MCF 10A (cell line): Measurements from ENCODE around the gene OSMR. TPM values are rescaled to one million over a fixed set of nuclear protein-coding genes. Genes with fewer than 3 reads are reported as not detected.

Experiments
- BruUV-seq: library from RNA; stranded (reverse); fragments of 400-500 nt; replicated peaks from 2 replicates; lab custom pipeline; 2021; lab: Mats Ljungman, UMichigan
- CTCF ChIA-PET: fragments of 300-600 bp; sonication (Branson Sonifier 250); formaldehyde crosslinking; extraction: SDS; loops from one replicate; lab custom pipeline; 2021; ENCODE audit warnings: antibody characterized with exemption, inconsistent platforms; lab: Yijun Ruan, JAX
- POLR2A ChIA-PET: fragments of 300-600, 350-650 bp; sonication (Branson Sonifier 250); formaldehyde crosslinking; extraction: SDS; loops from one replicate; lab custom pipeline; 2020; ENCODE audit warnings: antibody characterized with exemption, inconsistent platforms; lab: Yijun Ruan, JAX
- DNase-seq: peaks from one replicate; pipeline ENCODE4 v3.0.0-alpha.2; 2018; ENCODE audit not compliant: unreplicated experiment
- H3K27ac Mint-ChIP-seq: one replicate; pipeline ENCODE4 v1.8.0; 2022; ENCODE audit warnings: mild to moderate bottlenecking, low read depth, mixed read lengths; ENCODE audit not compliant: unreplicated experiment
- H3K27me3 Mint-ChIP-seq: one replicate; pipeline ENCODE4 v1.8.0; 2022; ENCODE audit warnings: mixed read lengths; ENCODE audit not compliant: insufficient read depth, unreplicated experiment
- H3K36me3 Mint-ChIP-seq: one replicate; pipeline ENCODE4 v1.8.0; 2022; ENCODE audit warnings: mild to moderate bottlenecking, moderate library complexity, mixed read lengths; ENCODE audit not compliant: insufficient read depth, unreplicated experiment
- H3K4me1 Mint-ChIP-seq: one replicate; pipeline ENCODE4 v1.8.0; 2022; ENCODE audit warnings: mixed read lengths; ENCODE audit not compliant: insufficient read depth, unreplicated experiment
- H3K4me3 Mint-ChIP-seq: one replicate; pipeline ENCODE4 v1.8.0; 2022; ENCODE audit warnings: mild to moderate bottlenecking, moderate library complexity, mixed read lengths; ENCODE audit not compliant: unreplicated experiment
- H3K9me3 Mint-ChIP-seq: one replicate; pipeline ENCODE4 v1.8.0; 2022; ENCODE audit warnings: mixed read lengths; ENCODE audit not compliant: unreplicated experiment
- intact Hi-C: fragments of 100-400 bp; cut with micrococcal nuclease; formaldehyde crosslinking; loops from 2 replicates; pipeline ENCODE4 v1.14.1; 2022
- total RNA-seq: library from RNA; stranded (reverse); gene quantifications from 2 replicates; pipeline ENCODE4 v1.2.3, GENCODE V29; 2022
- TF ChIP-seq, protein P1 (sequence below): fragments of 200-600 bp; IDR thresholded peaks from one replicate; pipeline ENCODE4 v1.8.0; 2022; ENCODE audit warnings: antibody characterized with exemption, mild to moderate bottlenecking; ENCODE audit not compliant: unreplicated experiment

Gene OSMR
- total RNA-seq, 1 experiment from 2014 or later: 89.1 TPM

GRCh38 chr5:38799556-38800377 lies 46.0 kb upstream of the OSMR start:
- H3K36me3 Mint-ChIP-seq: no peaks in the 10 kb centered on the region
- H3K4me1 Mint-ChIP-seq: no peaks in the 10 kb centered on the region
- H3K27ac Mint-ChIP-seq: no peak overlapping the region
- TF ChIP-seq, protein P1, sequence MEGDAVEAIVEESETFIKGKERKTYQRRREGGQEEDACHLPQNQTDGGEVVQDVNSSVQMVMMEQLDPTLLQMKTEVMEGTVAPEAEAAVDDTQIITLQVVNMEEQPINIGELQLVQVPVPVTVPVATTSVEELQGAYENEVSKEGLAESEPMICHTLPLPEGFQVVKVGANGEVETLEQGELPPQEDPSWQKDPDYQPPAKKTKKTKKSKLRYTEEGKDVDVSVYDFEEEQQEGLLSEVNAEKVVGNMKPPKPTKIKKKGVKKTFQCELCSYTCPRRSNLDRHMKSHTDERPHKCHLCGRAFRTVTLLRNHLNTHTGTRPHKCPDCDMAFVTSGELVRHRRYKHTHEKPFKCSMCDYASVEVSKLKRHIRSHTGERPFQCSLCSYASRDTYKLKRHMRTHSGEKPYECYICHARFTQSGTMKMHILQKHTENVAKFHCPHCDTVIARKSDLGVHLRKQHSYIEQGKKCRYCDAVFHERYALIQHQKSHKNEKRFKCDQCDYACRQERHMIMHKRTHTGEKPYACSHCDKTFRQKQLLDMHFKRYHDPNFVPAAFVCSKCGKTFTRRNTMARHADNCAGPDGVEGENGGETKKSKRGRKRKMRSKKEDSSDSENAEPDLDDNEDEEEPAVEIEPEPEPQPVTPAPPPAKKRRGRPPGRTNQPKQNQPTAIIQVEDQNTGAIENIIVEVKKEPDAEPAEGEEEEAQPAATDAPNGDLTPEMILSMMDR: no peak
- CTCF ChIA-PET: interaction anchor here (1.5 to 19.0 kb wide), 3 partner anchors 9 to 379 kb away, joined by 6 to 250 read pairs (median 21); no protein-coding TSS in a partner anchor
- no peak for DNase-seq
- intact Hi-C loops: no loop called here
- no peak overlapping the region for H3K4me3 Mint-ChIP-seq
- POLR2A ChIA-PET: no interaction called here
- no TSS peak for BruUV-seq
- no peaks in the 10 kb centered on the region for H3K27me3 Mint-ChIP-seq
- no peaks in the 10 kb centered on the region for H3K9me3 Mint-ChIP-seq

GRCh38 chr5:38800515-38800914 lies 45.3 kb upstream of the OSMR start:
- H3K27ac Mint-ChIP-seq: no peak overlapping the region
- ChIA-PET POLR2A (no interaction called here), CTCF (interaction anchor here (1.1 to 19.0 kb wide), 4 partner anchors 9 to 418 kb away, joined by 3 to 250 read pairs (median 14); no protein-coding TSS in a partner anchor)
- DNase-seq: no peak
- no peak overlapping the region for H3K4me3 Mint-ChIP-seq
- H3K36me3 Mint-ChIP-seq: no peaks in the 10 kb centered on the region
- intact Hi-C loops: no loop called here
- H3K27me3 Mint-ChIP-seq: no peaks in the 10 kb centered on the region
- H3K9me3 Mint-ChIP-seq: no peaks in the 10 kb centered on the region
- no peaks in the 10 kb centered on the region for H3K4me1 Mint-ChIP-seq
- no TSS peak for BruUV-seq
- TF ChIP-seq, protein P1: no peak

GRCh38 chr5:38802125-38802524 lies 43.7 kb upstream of the OSMR start:
- H3K27ac Mint-ChIP-seq: no peak overlapping the region
- ChIA-PET POLR2A (interaction anchor here (0.8 kb wide), 1 partner anchor 19 kb away, joined by 3 read pairs; no protein-coding TSS in a partner anchor), CTCF (interaction anchor here (0.8 to 19.0 kb wide), 2 partner anchors 19 to 360 kb away, joined by 3 to 250 read pairs; no protein-coding TSS in a partner anchor)
- no peak overlapping the region for H3K4me3 Mint-ChIP-seq
- intact Hi-C loops: no loop called here
- no peaks in the 10 kb centered on the region for H3K27me3 Mint-ChIP-seq
- no TSS peak for BruUV-seq
- no peaks in the 10 kb centered on the region for H3K36me3 Mint-ChIP-seq
- H3K9me3 Mint-ChIP-seq: no peaks in the 10 kb centered on the region
- peaks cover 6% of the 10 kb centered on the region for H3K4me1 Mint-ChIP-seq
- TF ChIP-seq, protein P1: no peak
- DNase-seq: no peak

- CTCF ChIA-PET: interaction anchor here (0.5 to 19.0 kb wide), 4 partner anchors 251 to 885 kb away, joined by 3 to 250 read pairs (median 6); no protein-coding TSS in a partner anchor
Measured at GRCh38 chr5:38803246-38803645, 42.6 kb upstream of the OSMR start.

More at GRCh38 chr5:38803246-38803645, 42.6 kb upstream of the OSMR start:
- TF ChIP-seq, protein P1: no peak
- H3K4me1 Mint-ChIP-seq: peaks cover 17% of the 10 kb centered on the region
- intact Hi-C loops: no loop called here
- DNase-seq: no peak
- H3K9me3 Mint-ChIP-seq: no peaks in the 10 kb centered on the region
- H3K36me3 Mint-ChIP-seq: no peaks in the 10 kb centered on the region
- no peaks in the 10 kb centered on the region for H3K27me3 Mint-ChIP-seq
- BruUV-seq: no TSS peak
- H3K27ac Mint-ChIP-seq: no peak overlapping the region
- H3K4me3 Mint-ChIP-seq: no peak overlapping the region
- POLR2A ChIA-PET: interaction anchor here (1.2 kb wide), 1 partner anchor 101 kb away, joined by 3 read pairs; no protein-coding TSS in a partner anchor
